Stimulated activated naive CD4-positive, alpha-beta T cell treated with Interleukin-2 at 50 U/mL for 16 hours (primary cell): Measurements from ENCODE around the gene TSPAN6.

ENCODE experiments used
- DNase-seq: peaks from one replicate; lab custom pipeline; 2025; lab: John Stamatoyannopoulos, UW

Gene TSPAN6

DNA sequence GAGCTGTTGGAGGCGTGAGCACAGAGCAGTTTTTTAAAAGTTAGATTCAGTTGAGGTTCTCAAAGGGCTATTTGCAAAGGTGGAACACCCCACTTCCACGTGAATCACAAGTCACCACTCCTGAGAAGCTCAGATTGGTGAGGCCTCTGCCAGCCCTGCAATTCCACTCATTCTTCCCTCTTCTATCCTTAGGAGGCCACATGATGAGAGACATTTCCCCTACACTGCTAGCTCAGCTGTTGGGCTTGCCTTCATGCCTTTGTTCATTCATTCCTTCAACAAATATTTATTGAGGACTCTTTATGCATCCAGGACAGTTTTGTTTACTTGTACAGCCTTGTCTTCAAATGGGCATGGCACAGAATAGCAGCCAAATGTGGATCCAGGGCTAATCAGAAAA lies 11.1 kb upstream of the TSPAN6 start:
- DNase-seq, result no peak

DNA sequence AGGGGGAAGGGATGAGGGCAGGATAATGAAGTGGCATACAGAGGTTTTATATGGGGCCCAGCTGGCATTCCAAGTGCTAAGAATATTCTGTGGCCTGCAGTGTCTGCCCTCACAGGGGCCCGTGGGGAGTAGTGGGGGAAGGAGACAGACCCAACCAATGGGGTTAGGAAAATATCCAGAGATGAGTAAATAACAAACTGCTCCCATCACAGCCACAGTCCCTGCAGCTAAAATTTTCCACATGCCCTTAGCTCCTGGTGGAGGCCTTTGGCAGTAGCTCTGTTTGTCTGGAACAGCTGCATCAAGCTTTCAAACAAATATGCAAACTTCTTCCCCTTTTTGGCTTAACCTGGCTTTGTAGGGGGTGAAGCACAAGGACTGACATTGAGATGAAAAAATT lies 10.5 kb upstream of the TSPAN6 start:
- no peak for DNase-seq

DNA sequence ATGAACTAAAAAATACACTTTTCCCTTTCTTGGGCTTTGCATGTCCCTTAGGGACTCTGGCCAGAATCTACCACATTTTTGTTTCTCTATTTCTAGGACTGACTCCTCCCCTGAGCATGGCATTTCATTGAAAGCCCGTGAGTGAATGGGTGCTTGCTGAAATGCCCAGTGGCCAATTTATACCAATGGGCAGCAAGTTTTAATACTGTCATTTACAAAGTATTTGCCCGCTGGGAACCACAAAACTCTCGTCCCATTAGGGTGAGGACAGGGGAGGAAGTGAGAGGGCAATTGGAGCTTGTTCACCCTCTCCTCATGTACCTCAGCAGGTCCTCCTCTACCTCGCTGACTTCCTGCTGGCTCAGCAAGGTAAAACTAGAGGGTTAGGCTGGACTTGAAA lies 8.5 kb upstream of the TSPAN6 start:
- DNase-seq, result no peak

DNA sequence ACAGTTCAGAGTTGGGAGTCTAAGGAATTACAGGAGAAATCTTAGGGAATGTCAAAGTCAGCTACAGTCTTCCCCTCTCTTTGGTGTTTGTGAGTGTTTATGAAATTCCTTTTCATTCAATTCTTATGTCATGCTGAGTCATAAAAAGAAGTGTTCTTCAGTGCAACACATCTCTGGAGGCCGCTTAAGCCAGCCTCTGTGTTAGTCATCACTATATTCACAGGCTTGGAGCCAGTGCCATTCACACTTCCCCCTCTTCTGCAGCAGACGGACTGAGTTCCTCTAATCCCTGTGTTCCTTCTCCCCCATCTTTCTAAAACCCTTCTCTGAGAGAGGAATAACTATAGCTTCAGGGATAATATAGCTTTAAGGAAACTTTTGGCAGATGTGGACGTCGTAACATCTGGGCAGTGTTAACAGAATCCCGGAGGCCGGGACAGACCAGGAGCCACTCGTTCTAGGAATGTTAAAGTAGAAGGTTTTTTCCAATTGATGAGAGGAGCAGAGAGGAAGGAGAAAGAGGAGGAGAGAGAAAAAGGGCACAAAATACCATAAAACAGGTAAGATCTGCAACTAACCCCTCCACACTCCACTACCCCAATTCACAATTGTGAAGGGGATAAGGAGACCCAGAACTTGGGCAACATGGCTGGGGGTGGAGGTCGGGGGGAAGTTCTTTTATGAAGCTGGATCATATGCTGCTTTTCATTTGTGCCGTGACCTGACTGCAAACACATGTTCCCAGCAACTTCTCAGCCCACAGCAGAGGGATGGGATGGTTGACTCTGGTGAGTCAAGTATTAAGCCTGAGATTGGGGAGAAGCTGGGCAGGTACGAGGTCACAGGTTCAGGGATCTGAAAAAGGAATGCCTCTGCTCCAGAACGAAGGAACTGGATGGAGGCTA lies 7.6 kb upstream of the TSPAN6 start, which contains the start of gene SRPX2:
TSS of gene SRPX2 (plus strand) at position 244 of the 905 bp plus-strand sequence. CDS start 2,124 bp downstream, outside the sequence.
- DNase-seq, result no peak

DNA sequence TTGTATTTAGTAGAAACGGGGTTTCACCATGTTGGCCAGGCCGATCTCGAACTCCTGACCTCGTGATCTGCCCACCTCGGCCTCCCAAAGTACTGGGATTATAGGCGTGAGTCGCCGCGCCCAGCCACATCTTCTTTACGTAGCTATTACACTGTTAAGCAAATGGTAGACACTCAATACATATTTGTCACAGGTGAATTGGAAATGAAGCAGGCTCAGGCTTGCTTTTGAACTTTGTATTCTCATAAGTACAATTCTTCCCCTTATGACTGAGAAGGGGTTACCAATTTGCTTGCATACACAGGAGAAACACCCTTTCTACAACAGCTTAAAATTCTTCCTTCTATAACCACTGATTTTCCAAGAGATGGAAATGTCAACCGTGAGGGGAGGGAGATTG lies 6.6 kb upstream of the TSPAN6 start:
- DNase-seq, result no peak

DNA sequence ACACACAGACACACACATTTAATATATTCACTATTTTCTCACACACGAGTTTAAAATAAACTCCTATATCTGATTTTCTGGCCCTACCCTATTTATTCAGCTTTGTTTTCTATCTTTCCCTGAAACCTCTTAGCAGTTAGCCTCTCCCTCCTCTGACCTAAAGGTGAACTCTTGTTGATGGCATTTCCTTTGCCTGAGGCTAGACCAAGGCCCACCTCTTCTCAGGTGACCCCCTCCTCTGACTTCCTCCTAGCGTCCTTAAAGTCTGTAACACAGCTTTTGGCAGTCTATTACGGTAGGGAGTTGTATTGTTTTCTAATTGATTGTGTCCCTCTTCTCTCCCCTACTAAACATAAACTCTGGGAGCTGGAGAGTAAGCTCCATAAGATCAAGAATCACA lies 5.7 kb upstream of the TSPAN6 start:
- no peak for DNase-seq

DNA sequence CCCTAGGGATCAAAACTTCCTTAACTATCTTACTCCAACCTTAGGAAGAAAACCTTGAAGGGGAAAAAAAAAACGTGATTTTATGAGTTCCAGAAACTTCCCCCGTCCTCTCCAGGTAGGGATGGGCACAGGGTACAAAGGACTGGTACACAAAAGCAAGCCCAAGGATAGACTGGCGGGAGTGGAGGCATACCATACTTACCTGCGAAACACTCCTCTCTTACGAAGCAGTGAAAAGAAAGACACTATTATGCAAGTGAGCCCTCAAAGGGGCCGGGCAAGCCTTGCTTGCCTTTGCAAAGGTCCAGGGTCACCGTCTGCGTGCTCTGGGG lies 651 bp downstream of the TSPAN6 start:
- no peak for DNase-seq

DNA sequence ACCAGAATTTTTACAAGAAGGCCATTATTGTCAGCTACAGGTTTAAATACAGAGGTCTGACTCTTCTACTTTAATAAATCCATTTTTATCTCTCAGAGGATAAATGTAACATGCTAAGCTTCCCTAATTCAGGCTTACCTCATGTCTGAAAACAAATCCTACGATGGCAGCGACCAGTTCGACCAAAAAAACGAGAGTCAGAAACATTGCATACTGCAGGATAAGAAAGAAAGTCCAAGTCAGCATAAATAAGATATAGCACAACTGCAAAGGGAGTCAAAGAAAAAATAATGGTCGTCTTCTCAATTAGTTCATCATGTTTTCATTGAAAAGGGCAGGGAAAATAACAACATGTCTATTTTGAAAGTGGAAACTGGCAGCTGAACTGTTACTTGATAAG lies 1.6 kb downstream of the TSPAN6 start:
- DNase-seq, result no peak

DNA sequence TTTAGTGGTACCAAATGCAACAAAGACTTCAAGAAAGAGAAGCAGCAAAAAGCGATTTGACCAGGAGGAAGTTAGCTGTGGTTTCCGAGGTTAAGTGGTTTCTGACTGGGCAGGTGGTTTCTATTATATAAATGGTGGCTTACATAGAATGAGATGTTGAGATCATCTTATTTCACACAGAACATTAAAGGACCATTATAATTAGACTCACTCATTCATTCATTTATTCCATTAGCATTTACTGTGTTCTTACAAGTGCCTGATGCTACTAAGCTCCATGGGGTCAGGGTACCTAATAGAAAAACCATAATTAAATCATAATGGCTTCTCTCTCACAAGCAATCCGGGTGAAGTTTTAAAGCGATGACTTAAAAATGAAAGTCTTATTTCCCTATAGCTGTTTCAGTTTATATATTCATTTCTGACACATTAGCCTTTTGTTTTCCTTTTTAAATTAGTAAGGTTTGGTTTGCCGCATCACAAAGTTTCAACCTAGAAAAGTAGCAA lies 10.6 kb downstream of the TSPAN6 start:
- DNase-seq, result no peak

DNA sequence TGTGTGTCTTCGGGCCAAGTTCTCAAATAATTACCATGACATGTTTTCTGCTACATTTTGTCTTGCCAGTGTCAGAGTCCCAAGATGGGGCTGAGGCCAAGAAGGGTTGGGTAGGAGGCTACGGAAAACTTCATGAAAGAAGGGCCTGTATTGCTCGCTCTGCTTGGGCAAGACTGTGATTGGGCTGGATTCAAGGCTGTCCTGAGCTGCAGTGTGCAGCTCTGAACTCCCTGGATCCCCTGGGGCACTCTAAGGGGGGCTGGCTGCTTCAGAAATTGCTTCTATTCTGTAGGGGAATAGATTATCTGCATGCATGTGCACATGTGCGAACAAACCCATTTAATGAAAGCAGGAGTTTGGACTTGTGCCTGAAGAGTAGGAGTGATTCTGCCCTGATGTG lies 13.6 kb downstream of the TSPAN6 start:
- DNase-seq, result no peak

DNA sequence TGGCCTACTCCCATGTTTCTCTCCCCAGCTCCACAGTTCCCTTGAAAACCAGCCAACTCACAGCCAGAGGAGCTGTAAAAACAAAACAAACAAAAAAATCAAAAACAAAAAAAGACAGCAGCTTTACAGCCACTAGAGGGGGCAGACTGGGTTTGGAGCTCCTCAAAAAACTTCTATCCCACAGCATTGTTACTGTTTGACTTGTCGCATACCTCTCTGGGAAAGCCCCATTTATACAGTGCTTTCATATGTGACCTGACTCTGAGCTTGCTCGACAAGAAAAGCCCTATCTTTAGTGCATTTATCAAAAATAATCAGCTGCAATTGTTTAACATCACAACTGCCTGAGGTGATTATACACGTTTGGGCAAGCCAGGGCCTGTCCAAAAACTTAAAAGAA lies 21.6 kb downstream of the TSPAN6 start:
- DNase-seq, result no peak

DNA sequence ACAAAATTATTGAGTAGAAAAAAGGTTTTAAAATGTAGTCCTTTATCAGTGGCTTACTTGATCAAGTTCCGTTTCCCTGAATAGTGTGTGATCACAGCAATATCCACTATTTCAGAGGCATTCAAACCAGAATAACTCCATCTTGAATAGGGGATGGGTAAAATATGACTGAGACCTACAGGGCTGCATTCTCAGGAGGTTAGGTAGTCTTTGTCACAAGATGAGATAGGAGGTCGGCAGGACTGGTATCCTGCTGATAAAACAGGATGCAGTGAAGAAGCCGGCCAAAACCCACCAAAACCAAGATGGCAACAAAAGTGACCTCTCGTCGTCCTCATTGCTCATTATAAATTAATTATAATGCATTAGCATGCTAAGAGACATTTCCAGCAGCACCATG lies 24.7 kb downstream of the TSPAN6 start:
- no peak for DNase-seq

DNA sequence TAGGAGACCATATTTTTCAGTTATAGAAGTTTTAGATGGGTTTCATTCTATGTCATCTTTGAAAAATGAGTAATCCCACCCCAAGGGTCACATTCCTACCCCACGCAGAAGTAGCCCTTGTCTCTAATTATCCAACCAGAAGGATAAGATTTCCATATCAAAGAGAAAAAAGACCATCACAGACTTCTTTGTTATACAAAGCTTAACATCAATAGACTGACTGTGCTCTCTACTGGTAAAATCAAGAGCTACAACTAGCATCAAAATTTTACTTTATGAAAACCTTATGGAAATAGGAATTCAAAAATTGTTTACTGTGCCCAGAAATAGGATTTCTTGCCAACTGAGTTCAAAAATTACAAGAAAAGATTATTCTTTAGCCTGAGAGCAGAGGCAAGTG lies 27.0 kb downstream of the TSPAN6 start:
- no peak for DNase-seq

DNA sequence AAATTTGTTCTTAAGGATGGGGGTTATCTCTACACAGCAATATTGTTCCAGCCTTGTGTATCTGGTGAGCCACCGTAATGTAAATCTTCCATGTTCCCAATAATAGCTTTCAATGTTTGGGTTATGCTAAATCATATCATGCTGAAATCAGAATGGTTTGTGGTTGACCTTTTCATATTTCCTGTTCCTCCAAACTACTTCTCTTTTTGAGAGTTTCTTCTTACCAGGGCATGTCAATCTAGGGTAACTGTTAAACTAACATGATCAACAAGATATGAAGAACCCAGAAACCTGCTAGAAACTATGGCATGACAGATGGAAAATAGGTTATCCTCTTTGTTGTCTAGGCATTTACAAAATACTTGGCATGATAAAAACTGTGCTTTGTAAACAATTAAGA lies 29.9 kb downstream of the TSPAN6 start:
- DNase-seq, result no peak

DNA sequence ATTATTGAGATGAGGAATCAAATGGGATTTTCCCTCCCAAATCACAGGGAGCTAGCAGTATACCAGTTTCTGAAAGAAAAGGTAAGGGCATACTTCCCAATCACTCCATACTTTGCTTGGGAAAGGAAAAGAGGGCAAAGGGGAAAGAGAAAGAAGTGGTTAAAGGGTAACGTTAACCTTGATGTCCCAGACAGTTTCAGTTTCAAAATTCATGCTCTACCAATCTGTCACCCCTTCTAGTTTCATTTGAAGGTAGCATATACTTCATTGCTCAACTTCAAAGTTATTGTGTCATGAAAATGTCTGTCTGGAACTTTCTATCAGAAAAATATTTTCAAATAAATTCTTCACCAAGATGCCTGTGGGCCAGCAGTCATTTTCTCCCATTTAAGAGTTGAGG lies 35.8 kb downstream of the TSPAN6 start:
- no peak for DNase-seq

DNA sequence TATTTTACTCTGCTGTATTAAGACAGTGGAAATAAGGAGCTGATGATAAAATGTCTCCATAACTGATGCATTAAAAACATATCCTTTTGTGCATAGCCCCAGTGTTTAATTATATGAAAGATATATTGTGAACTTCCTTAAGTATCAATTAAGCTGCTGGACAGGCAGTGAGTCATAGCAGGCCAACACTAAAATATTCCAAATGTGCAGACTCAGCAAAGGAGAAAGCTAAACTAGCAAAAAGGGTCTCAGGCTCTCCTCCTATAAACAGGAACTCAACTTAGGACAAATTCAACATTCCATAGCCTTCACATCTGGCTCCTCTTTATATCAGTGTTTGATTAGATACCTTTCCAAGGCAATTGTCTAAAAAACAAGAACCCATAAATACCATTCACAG lies 36.3 kb downstream of the TSPAN6 start:
- DNase-seq, result no peak

DNA sequence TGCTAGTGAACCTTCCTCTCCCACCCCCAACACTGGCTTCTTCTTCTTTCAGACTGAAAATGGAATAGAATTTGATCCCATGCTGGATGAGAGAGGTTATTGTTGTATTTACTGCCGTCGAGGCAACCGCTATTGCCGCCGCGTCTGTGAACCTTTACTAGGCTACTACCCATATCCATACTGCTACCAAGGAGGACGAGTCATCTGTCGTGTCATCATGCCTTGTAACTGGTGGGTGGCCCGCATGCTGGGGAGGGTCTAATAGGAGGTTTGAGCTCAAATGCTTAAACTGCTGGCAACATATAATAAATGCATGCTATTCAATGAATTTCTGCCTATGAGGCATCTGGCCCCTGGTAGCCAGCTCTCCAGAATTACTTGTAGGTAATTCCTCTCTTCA lies 37.1 kb downstream of the TSPAN6 start:
- no peak for DNase-seq

DNA sequence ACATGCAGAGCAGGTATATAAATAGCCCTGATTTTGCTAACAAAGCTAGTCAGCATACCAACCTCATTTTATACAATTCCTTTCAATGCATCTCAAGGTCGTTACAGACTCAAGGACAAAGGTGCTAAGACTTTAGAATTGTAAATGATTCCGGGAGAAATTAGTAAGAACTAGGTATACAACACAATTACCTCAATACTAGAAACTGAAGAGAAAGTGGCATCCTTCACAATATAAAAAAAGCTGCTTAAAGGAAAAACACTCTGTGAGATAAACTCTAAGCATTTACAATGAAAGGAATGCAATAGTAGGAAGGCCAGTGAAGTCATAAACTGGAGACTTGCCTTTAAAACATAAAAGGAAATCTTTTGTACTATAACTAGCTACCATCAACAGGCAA lies 40.0 kb downstream of the TSPAN6 start:
- no peak for DNase-seq

DNA sequence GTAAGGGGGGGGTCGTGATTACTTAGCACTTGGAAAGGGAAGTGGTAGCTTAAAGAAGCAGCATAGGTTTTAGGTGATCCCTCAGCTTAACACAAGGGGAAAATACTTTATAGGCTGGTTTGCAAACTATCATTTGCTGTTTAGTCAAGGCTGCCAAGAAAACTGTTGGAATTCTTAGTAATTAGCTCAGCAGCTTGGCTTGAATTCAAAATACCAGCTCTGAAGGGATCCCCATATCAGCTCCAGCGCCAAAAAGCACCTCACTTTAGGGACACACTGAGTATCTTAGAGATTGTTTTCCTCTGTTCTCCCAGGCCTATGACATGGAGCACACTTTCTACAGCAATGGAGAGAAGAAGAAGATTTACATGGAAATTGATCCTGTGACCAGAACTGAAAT lies 43.0 kb downstream of the TSPAN6 start:
- DNase-seq, result no peak

DNA sequence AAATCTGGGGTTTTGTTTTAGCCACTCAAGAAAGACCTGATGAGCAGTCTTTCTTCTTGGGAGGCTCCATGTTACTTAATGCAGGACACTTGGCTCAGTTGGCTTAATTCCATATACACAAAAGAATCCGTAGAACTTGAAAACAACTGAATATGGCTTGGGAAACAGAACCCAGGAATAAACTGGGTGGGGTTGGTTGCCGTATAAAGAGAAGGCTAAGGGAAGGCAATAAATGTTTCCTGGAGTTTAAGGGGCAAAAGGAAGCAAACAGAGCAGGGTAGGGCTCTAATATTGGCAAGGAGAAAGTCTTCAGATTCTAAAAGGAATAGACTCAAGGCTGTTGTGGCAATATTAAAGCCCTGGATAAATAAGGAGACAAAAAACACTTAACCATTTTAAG lies 43.5 kb downstream of the TSPAN6 start:
- DNase-seq, result no peak

DNA sequence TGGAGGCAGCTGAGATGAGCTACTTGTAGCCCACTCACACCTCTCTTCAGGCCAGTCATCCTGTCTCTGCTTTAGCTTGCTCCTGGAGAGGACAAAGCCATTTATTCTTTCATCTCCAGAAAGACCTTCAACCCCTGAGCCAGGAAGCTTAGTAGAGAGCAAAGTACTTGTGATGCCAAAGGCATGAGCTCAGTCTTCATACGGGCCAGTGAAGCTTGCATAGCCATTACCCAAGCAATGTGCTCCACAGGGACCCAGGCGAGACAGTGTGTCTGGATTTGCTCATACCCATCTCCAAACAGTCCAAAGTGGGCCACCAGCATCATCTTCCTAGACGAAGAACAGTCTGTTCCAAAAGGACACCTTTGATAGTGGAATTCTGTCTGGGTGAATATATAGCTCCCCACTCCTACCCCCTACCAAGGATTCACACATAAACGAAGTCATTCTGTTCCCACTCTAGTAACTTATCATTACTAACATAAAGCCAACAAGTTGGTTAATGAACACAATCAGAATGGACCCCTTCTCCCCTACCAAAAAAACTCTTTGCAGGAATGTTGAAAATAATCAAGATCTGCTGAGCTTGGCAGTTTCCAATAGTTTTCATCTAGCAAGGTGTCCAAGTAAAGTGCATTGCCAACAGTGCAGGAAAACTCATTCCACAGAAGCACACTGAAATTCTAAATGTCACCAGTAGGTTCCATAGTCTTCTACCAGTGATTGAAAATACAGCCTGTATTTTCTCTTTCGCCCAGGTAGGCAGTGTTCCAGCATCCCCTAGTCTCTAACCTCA lies 45.2 kb downstream of the TSPAN6 start:
- DNase-seq, result no peak

DNA sequence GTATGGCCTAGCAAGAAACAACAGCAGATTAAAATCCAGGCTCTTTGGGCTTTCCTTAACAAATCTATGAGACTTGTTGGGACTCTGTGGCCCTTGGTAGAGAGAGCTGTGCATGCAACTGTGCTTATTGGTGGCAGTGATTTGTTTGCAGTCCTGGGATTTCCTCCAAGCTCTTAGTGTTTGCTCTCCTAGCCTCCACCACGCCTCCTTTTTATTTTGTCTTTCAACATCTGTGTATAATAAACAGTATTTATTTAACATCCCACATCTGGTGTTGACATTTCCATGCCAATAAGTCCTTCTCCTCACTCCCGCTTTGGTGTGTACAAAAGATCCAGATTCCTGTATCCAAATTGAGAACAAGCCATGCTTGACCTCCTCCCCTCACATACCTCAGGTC lies 48.7 kb downstream of the TSPAN6 start:
- DNase-seq, result no peak

DNA sequence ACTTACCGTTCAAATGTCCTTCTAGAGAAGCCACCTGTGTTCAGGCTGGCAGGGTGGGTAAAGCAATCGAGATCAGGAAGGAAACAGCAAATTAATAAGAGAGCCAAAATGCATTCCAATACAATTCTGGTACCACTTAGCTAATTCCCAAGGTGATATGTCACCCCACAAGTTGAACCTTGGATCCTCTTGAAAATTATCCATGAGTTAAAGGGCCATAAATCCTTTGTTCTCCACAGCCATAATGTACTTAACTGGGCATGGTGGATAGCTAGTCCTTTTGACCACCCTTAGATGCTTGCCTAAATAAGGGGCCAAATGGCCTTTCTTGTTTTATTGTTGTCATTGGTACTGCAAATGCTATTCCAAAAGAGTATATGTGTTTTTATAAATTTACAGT lies 49.9 kb downstream of the TSPAN6 start:
- DNase-seq, result no peak
